ENCODE measurements around the gene GPC6.

Gene GPC6

GRCh38 chr13:94007072-94007471 is 780.5 kb downstream of the GPC6 start:
- DNase-seq: no peak

GRCh38 chr13:94009701-94010100 is 783.1 kb downstream of the GPC6 start:
- DNase-seq: no peak

GRCh38 chr13:94014461-94014860 is 787.9 kb downstream of the GPC6 start:
- no peak for DNase-seq

- DNase-seq: no peak
Measured at GRCh38 chr13:94020426-94020825, 793.8 kb downstream of the GPC6 start.

- no peak for DNase-seq
Measured at GRCh38 chr13:94020833-94021232, 794.2 kb downstream of the GPC6 start.

- no peak for DNase-seq
Measured at GRCh38 chr13:94028234-94028633, 801.6 kb downstream of the GPC6 start.

GRCh38 chr13:94028650-94029049 is 802.0 kb downstream of the GPC6 start:
- no peak for DNase-seq

- DNase-seq: no peak
Measured at GRCh38 chr13:94030415-94031119, 804.0 kb downstream of the GPC6 start.

- DNase-seq: no peak
Measured at GRCh38 chr13:94031609-94032008, 805.0 kb downstream of the GPC6 start.

- DNase-seq: no peak
Measured at GRCh38 chr13:94033098-94033497, 806.5 kb downstream of the GPC6 start.

GRCh38 chr13:94033830-94034642 is 807.4 kb downstream of the GPC6 start:
- DNase-seq: no peak

- no peak for DNase-seq
Measured at GRCh38 chr13:94050039-94050438, 823.4 kb downstream of the GPC6 start.

GRCh38 chr13:94050686-94051085 is 824.1 kb downstream of the GPC6 start:
- no peak for DNase-seq

- DNase-seq: no peak
Measured at GRCh38 chr13:94053986-94054593, 827.5 kb downstream of the GPC6 start.

- DNase-seq: no peak
Measured at GRCh38 chr13:94056362-94056990, 829.9 kb downstream of the GPC6 start.

GRCh38 chr13:94057618-94058186 is 831.1 kb downstream of the GPC6 start:
- no peak for DNase-seq

- DNase-seq: no peak
Measured at GRCh38 chr13:94058821-94059360, 832.3 kb downstream of the GPC6 start.

- DNase-seq: no peak
Measured at GRCh38 chr13:94061301-94061700, 834.7 kb downstream of the GPC6 start.

- no peak for DNase-seq
Measured at GRCh38 chr13:94063096-94063495, 836.5 kb downstream of the GPC6 start.

GRCh38 chr13:94063848-94064247 is 837.2 kb downstream of the GPC6 start:
- DNase-seq: no peak

- no peak for DNase-seq
Measured at GRCh38 chr13:94065741-94066140, 839.1 kb downstream of the GPC6 start.

- no peak for DNase-seq
Measured at GRCh38 chr13:94073007-94073744, 846.6 kb downstream of the GPC6 start.

All from activated naive CD4-positive, alpha-beta T cell (primary cell).